GM18508 (cell line): Measurements from ENCODE around the gene HMCN2.
"Not testable (repeated sequence)": the region's sequence is repeated elsewhere in the genome, so short reads cannot be mapped to it uniquely, and the experiment has no call there.

Source experiments
- ATAC-seq: cut with Tn5 transposase; IDR thresholded peaks from one replicate; pipeline ENCODE4 v1.9.1; 2021; ENCODE audit warnings: moderate number of reproducible peaks; ENCODE audit not compliant: insufficient read depth, unreplicated experiment

The HMCN2 gene

DNA sequence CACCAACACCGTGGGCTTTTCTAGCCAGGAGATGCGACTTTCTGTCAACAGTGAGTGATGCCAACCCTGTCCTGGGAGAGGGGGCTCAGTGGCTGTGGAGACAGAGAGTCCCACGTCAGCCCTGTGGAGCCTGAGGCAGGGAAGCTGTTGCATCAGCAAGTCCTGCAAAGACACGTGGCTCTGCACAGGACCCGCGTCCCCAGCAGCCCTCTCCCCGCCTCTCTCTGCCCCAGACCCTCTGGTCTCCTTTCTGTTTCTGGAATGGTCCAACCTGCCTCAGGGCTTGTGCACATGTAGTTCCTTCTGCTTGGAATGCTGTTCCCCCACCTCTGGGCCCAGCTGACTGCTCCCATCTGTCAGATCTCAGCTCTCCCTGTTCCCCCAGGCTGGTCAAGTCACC, 60.4 kb downstream of the HMCN2 start:
- ATAC-seq, result no peak

DNA sequence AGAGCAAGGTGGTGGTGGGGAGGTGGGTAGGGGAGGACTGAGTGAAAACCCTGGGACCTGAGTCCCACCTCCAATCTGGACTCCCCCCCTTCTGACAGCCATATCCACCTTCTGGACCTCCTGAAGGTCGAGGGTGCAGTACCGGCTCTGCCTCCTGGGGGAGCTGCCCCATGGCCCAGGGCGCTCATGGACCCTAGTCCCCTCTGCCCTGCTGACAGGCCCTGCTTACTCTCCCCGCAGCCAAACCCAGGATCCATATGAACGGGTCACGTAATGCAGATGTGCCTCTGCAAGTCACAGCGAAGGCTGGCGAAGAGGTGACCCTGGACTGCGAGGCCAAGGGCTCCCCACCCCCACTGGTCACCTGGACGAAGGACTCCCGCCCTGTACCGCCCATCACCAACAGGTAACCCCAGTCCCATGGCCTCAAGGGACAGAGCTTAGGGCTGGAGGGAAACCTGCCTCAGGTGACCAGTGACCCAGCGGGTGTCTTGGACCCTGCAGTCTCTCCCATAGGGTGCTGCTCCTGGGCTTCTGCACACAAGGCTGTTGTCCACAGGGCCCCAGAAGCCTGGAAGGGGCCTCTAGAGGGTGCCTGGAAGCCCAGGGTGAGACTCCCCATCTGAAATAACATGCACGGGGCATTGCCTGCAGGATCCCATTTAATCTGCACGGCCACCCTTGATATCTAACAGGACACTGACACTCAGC, 61.7 kb downstream of the HMCN2 start:
- ATAC-seq, result no peak

DNA sequence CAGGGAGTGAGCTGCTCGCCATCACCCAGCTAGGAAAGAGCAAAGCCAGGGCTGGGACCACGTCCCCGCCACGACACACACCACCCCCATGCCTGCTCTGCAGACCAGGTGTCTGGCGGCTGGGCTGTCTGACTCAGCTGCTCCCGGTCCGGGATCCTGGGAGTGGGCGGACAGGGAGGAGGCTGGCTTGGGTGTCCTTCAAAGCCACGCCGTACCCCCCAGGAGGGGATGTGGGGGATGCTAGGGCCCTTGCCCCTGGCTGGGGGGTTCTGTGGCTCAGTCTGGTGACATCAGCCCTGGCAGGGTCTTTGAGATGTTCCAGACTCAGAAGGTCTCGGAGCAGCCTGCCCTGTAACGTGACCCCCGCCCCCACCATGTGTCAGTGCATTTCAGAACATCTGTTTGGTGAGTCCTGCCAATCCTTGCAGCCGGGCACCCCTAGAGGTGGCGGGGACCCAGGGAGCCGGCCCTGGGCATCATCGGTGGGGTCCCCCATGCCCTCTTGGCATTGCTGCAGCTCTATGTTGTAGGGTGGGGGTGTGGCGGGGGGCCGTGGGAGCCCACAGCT, 62.3 kb downstream of the HMCN2 start:
- no peak for ATAC-seq

DNA sequence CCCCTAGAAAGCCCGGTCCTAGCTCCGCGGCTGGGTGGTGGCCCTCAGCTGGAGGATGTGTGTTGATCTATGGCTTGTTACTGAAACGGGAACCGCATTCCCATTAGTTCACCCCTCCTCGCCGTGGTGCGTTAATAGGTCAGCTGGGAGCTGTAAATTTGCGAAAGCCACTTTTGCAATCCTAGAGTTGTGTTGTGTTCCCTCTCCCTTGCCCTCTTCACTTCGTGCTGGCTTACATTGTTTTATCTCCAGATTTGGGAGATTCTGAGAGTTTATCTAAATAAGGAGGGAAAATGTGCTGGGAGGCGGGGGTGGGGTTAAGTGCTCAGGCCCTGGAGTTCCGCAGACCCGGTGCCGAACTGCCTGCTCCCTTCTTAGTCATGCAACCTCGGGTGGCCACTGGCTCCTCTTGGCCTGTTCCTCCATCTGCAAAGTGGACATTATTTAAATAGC, 62.8 kb downstream of the HMCN2 start:
- no peak for ATAC-seq

DNA sequence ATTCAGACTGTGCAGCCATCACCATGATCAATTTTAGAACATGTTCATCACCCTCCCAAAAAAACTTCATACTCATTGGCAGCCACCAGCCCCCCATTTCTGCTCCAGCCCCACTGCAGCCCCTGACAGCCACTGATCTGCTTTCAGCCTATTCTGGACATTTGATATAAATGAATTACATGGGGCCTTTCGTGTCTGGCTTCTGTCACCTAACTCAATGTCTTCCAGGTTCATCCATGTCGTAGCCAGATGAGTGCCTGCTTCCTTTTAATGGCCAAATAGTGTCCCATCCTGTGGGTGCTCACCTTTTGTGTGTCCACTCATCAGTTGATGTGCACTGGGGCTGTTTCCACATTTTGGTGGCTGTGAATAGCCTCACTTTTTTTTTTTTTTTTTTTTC, 63.5 kb downstream of the HMCN2 start:
- no peak for ATAC-seq

DNA sequence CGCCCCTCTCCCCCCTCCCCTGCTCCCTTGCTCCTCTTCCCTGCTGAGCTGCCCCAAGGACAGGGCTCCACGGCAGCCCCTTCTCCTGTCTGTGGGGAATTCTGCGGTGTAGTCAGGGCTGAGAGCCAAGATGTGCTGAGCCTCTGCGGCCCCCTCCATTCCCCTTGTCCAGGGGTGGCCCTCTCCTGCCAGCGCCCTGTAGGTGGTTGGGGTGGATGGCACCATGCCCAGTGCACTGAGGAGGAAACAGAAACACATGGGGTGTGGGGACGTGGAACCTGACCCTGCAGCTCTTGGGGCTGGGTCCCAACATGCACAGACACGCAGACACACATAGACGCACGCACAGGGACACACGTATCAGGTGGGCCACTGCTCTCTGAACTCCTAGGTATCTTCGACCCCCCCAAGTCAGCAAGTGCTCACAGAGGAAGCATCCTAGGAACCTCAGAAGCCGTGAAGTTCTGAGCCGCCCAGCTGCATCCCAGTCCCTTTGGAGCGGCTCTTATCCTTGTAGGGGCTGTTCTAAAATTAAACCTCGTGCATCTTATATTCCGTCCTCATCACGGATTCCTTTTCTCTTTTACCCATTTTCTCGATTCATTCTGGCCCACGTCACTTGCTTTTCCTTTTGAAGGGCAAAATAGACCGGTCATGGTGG, 64.8 kb downstream of the HMCN2 start:
- ATAC-seq, result no peak

DNA sequence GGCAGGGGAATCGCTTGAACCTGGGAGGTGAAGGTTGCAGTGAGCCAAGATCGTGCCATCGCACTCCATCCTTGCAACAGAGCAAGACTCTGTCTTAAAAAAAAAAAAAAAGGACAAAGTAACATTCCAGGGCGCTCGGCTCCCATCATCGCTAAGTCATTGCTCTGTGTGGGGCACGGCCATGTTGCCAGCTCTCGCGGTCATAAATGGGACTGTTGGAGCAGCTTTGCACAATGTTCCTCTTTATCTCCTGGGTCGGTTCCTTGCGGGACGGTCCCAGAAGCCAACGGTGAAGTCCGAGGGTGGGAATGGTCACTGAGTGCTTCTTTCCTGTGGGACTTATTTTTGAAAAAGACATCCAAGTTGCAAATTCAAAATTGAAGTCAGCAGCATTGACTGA, 65.5 kb downstream of the HMCN2 start:
- no peak for ATAC-seq

DNA sequence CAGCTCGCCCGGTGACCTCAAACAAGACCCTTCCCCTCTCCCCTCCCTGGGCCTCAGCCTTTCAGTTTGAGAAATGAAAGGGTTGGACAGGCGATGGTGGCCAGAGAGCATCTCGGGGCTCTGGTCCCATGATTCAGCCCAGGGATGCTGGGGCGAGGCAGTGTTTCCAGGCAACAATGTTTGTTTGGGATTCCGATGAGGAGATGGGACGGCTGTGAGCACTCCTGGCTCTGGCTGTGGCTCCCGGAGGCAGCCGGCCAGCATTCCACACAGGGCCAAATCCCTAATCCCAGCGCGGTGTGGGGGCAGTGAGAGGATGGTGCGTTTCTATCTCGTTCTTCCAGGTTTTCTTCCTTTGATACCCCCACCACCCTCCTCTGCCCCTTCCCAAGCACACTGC, 66.0 kb downstream of the HMCN2 start:
- ATAC-seq, result no peak

DNA sequence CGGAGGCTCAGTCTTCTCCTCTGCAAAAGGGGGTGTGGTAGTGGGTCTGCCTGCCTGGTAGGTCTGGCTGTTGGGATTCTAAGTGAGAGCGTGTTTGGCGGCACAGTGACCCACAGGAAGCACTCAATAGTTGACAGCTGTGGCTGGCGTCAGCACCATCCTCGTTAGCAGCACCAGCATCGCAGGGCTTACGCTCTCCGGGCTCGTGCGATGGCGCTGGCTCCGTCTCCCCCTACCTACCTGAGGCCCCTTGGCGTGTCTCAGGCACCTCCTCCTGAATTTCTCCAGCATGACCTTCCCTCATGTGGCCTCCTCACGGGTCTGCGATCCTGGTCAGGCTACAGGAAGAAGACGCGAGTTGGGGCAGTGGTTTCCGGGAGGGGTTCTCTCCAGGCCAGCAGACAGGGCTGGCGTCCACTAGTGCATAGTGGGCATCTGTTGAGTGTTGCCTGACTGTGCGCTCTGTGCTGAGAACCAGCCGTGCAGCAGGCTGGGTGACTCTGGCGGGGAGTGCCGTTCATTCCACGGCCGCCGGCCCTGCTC, 66.9 kb downstream of the HMCN2 start:
- ATAC-seq, result no peak

DNA sequence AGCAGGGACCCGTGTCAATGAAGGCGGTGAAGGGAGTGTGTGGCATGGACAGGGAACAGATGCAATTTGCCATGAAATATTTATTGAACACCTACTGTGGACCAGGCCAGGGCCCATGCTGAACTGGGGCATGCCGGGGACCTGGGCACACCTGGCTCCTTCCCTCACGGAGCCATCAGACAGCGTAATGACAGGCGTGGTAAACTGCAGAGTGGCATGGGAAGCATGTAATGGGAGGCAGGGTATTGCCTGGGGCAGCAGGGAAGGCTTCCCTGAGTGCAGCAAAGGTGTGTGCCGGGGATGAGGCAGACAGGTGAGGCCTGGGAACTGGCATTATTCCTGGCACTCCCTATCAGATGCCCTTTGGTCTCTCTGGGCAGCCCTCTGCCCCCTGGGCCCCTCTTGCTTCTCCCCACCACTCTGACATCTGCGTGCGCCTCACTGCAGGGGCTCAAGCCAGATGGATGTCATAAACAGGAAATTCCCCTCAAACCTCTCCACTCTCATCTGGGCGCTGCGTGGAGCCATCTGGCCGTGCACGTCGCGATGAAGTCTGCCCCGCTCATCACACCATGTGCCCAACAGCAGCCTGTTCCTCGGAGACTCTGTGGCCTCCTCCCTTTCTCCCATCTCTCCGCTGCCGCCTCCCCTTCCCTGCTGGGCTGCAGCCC, 67.6 kb downstream of the HMCN2 start:
- ATAC-seq, result no peak

DNA sequence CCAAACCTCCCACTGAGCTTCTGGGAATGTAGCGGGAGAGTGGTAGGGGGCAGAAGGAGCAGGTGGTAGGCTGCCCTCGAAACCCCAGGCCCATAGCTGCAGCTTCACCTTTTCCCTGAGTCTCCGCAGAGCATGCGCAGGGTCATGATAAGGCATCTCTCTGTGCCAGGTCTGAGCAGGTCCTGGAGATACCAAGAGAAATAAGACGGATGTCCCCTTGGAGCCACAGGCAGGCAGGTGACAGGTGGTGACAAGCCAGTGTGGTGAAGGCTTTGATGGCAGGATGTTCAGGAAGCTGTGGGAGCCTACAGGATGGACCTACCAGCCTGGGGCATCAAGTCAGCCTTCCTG, 68.1 kb downstream of the HMCN2 start:
- no peak for ATAC-seq

DNA sequence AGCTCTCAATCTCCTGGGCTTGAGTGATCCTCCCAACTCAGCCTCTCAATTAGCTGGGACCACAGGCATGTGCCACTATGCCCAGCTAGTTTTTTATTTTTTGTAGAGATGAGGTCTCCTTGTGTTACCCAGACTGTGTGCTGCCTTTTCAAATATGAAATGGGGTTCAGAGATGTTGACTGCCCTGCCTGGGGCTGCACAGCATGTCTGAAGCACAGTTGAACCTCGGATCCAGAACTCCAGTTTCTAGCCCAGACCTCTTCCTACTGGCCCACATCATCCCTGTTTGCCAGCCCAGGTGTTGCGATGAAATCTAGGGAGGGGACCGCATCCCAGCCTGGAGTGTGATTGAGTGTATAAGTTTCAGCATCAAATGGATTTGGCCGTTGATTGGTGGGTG, 69.4 kb downstream of the HMCN2 start:
- ATAC-seq, result no peak

DNA sequence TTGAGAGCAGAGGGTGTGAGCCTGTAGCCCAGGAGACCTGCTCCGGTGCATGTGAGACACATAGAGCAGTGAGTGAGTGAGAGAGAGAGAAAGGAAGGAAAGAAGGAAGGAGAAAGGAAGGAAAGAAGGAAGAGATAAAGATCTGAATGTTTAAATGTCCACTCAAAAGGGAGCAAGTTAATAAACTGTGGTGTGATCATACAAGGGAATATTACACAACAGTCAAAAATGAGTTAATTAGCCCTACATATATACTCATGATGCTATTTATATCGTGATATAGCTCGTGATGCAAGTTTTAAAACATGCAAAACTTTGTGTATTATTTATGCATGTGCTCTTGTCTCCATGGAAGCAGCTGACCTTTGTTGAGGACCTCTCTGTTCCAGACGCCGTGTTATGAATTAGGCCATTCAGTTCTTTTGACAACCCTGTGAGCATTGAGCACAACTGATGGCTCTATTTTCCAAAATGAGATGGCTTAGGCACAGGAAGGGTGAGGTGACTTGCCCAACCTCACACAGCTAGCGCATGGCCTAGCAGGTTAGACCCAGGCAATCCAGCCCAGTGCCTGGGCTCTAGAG, 70.6 kb downstream of the HMCN2 start:
- no peak for ATAC-seq

DNA sequence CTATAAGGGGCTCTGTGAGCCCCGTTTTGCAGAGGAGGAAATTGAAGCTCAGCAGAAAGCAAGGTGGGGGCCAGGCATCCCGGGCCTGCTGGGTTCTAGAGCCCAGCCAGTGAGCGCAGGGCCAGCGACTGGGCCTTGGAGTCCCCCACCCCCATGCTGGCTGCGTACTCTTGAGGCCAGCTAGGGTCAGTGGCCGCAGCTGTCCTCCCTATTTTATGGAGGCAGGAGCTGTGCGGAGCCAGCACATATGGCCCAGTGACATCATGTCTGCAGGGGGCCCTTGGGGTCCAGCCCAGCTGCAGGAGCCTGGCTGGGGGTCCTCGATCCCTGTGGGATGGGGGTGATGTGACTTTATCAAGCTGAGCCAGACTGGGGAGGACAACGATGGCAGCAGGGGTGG, 71.3 kb downstream of the HMCN2 start:
- ATAC-seq, result no peak

DNA sequence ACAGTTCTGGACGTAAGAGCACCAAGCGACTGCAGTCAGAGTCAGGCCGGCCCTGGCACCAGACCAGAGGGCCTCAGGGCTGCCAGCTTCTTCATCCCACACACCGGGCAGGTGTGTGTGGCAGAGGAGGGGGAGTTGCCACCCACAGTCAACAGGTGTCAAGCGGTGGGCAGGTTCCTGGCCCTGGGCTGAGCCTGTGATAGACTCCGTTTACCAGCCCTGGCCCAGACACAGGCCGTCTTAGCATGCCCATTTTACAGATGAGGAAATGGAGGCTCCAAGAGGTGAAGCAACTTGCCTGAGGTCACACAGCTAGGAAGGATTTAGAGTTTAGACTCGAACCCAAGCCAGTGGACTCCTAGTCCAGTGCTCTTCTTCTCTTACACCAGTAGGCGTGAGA, 71.8 kb downstream of the HMCN2 start:
- no peak for ATAC-seq

DNA sequence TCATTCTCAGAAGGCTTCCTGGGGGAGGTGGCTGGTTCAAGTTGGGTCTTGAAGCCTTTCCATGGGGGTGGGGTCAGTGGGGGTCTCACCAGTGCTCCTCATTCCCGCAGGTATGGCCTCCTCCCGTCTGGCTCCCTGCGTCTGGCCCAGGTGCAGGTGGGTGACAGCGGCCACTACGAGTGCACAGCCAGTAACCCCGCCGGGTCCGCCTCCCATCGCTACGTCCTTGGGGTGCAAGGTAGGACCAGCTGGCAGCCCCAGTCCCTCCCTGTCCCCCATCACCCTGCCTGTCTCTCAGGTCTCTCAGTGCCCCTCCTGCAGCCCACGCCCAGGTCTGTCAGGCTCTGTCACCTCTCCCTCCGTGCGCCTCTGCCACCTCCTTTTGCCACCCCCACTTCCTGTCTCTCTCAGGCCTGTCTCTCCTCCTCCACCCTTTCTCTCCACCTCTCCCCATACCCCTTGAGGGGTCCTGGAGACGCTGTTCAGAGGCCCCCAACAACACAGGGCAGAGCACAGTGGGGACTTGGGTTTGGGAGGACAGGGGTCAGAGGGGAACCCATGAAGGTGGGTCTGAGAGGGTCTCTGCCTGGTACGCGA, 72.3 kb downstream of the HMCN2 start:
- ATAC-seq, result no peak

DNA sequence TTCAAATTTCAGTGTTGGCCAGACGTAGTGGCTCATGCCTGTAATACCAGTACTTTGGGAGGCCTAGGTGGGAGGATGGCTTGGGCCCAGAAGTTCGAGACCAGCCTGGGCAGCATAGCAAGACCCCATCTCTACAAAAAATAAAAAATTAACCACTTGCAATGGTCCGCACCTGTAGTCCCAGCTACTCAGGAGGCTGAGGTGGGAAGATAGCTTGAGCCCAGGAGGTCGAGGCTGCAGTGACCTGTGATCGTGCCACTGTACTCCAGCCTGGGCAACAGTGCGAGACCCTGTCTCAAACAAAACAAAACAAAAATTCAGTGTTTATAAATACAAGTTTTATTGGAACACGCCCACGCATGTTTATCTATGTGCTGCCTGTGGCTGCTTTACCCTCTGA, 73.3 kb downstream of the HMCN2 start:
- not testable (repeated sequence) for ATAC-seq

DNA sequence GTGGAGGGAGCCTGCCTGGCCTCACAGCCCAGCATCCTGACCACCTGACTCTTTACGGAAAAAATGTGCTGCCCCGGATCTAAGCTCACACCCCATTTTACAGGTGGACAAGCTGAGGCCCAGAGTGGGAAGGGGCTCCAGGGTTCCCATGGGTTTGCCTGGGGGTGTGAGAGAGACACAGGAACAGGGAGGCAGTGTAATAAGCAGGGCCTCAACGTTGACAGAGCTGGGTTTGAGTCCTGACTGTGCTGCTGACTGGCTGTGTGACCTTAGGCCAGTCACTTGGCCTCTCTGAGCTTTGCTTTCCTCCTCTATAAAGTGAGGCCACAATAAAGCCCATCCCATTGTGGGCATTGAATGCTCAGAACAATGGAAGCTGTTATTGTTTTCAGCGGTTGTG, 73.7 kb downstream of the HMCN2 start:
- ATAC-seq, result no peak

DNA sequence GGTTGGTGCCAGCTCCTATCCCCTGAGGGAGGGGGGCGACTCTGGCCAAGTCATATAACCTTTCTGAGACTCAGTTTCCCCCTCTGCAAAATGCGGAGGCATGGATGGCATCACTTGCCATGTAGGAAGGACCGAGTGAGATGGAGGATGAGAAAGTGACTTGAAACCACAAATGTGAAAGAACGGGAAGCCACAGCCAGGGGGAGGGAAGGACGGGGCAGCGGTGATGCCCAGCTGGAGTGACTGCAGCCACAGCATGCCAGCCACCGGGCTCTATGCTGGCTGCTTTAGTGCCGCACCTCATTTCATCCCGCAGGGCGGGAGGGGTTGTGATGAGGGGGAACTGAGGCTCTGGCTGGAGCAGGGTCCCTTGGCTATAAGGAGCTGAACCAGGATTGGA, 74.5 kb downstream of the HMCN2 start:
- no peak for ATAC-seq

DNA sequence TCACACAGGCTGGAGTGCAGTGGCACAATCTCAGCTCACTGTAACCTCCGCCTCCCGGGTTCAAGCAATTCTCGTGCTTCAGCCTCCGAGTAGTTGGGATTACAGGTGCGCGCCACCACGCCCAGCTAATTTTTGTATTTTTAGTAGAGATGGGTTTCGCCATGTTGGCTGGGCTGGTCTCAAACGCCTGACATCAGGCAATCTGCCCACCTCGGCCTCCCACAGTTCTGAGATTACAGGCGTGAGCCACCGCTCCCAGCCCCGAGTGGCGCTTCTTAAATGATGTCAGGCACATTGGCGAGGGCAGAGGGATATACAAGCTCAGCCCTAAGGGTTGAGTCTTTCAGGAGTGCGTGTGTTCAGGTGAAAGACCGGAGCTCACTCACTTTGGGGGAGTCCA, 75.0 kb downstream of the HMCN2 start:
- ATAC-seq, result not testable (repeated sequence)
